GM21619 (cell line): ENCODE data around the gene ACTL8.

Experiments
- ATAC-seq: cut with Tn5 transposase; IDR thresholded peaks from one replicate; pipeline ENCODE4 v1.9.1; 2021; ENCODE audit not compliant: unreplicated experiment

Gene ACTL8

GRCh38 chr1:17768651-17769241, 13.6 kb downstream of the ACTL8 start:
- no peak for ATAC-seq

GRCh38 chr1:17770983-17771382, 15.8 kb downstream of the ACTL8 start:
- no peak for ATAC-seq

- no peak for ATAC-seq
These were observed 17.6 kb downstream of the ACTL8 start for GRCh38 chr1:17772615-17773212.

GRCh38 chr1:17773591-17774326, 18.6 kb downstream of the ACTL8 start:
- ATAC-seq = no peak

- ATAC-seq = no peak
These were observed 19.3 kb downstream of the ACTL8 start for GRCh38 chr1:17774452-17774851.

- ATAC-seq = no peak
These were observed 20.7 kb downstream of the ACTL8 start for GRCh38 chr1:17775796-17776195.

GRCh38 chr1:17776426-17776825, 21.3 kb downstream of the ACTL8 start:
- ATAC-seq = no peak

- no peak for ATAC-seq
These were observed 22.2 kb downstream of the ACTL8 start for GRCh38 chr1:17777330-17777729.

- no peak for ATAC-seq
These were observed 22.7 kb downstream of the ACTL8 start for GRCh38 chr1:17777818-17778217.

- ATAC-seq = no peak
These were observed 25.8 kb downstream of the ACTL8 start for GRCh38 chr1:17780916-17781315.

GRCh38 chr1:17789926-17790325, 34.8 kb downstream of the ACTL8 start:
- ATAC-seq = no peak

GRCh38 chr1:17790383-17791054, 35.4 kb downstream of the ACTL8 start:
- ATAC-seq = no peak

GRCh38 chr1:17791055-17791390, 35.9 kb downstream of the ACTL8 start:
- no peak for ATAC-seq

GRCh38 chr1:17791480-17791879, 36.3 kb downstream of the ACTL8 start:
- ATAC-seq = no peak

- no peak for ATAC-seq
These were observed 37.3 kb downstream of the ACTL8 start for GRCh38 chr1:17792421-17792820.

GRCh38 chr1:17795081-17795809, 40.1 kb downstream of the ACTL8 start:
- ATAC-seq = no peak

GRCh38 chr1:17795836-17796645, 40.9 kb downstream of the ACTL8 start:
- no peak for ATAC-seq

GRCh38 chr1:17797478-17797877, 42.3 kb downstream of the ACTL8 start:
- ATAC-seq = no peak

- ATAC-seq = no peak
These were observed 42.9 kb downstream of the ACTL8 start for GRCh38 chr1:17798011-17798410.

- ATAC-seq = no peak
These were observed 43.8 kb downstream of the ACTL8 start for GRCh38 chr1:17798799-17799382.
